SK-N-SH (cell line): ENCODE results near the gene STOML2. TPM values are rescaled to one million over a fixed set of nuclear protein-coding genes. Genes with fewer than 3 reads are reported as not detected.
A peak's percentile ranks its signal among the peaks of the same experiment; 100 is the strongest.

Experiments
- CTCF ChIA-PET: fragments of 300-600, 350-600 bp; formaldehyde crosslinking; extraction: SDS; loops from one replicate; lab custom pipeline; 2021; lab: Yijun Ruan, JAX
- POLR2A ChIA-PET: fragments of 350-600 bp; sonication (Branson Sonifier 250); formaldehyde crosslinking; extraction: SDS; loops from one replicate; lab custom pipeline; 2020; ENCODE audit warnings: antibody characterized with exemption, inconsistent platforms; lab: Yijun Ruan, JAX
- DNase-seq: peaks from one replicate; pipeline ENCODE4 v3.0.0; 2012
- H2AFZ ChIP-seq: fragments of 200-600 bp; sonication (generic); 2 replicates; pipeline ENCODE4 v1.8.1; 2016; ENCODE audit warnings: antibody characterized with exemption, mild to moderate bottlenecking, low read depth
- H3F3A ChIP-seq: fragments of 200-600 bp; sonication (generic); replicated peaks from 2 replicates; pipeline ENCODE3; 2016; ENCODE audit warnings: antibody characterized with exemption, mild to moderate bottlenecking; ENCODE audit not compliant: insufficient read depth
- H3K27ac ChIP-seq, 2 experiments: fragments of 200-500 bp in 1 of 2; fragments of 200-600 bp in 1 of 2; sonication (Bioruptor generic) in 1 of 2; sonication (generic), shearing (Covaris generic) in 1 of 2; 2 replicates each; pipeline versions ENCODE4 v1.5.1 to v1.6.1; 2014 to 2016; ENCODE audit warnings: low read depth in 2 of 2, inconsistent platforms in 1 of 2, low read length in 1 of 2, mild to moderate bottlenecking in 1 of 2, mixed read lengths in 1 of 2
- H3K27me3 ChIP-seq: fragments of 200-600 bp; sonication (generic), shearing (Covaris generic); 2 replicates; pipeline ENCODE4 v1.6.1; 2016; ENCODE audit warnings: mixed run types; ENCODE audit not compliant: insufficient read depth
- H3K36me3 ChIP-seq, 2 experiments: fragments of 200-500 bp in 1 of 2; fragments of 200-600 bp in 1 of 2; sonication (Bioruptor generic) in 1 of 2; sonication (generic) in 1 of 2; replicated peaks in 1 of 2; 2 replicates each; pipeline versions ENCODE3 to v1.5.1; 2014 to 2016; ENCODE audit warnings: low read length in 1 of 2, mild to moderate bottlenecking in 1 of 2; ENCODE audit not compliant: insufficient read depth in 2 of 2, control insufficient read depth in 1 of 2
- H3K4me1 ChIP-seq, 2 experiments: fragments of 200-500 bp in 1 of 2; fragments of 200-600 bp in 1 of 2; sonication (Bioruptor generic) in 1 of 2; sonication (generic), shearing (Covaris generic) in 1 of 2; 2 replicates each; pipeline versions ENCODE4 v1.5.1 to v1.6.1; 2014 to 2016; ENCODE audit warnings: low read depth in 1 of 2, low read length in 1 of 2, mixed run types in 1 of 2; ENCODE audit not compliant: insufficient read depth in 2 of 2, control insufficient read depth in 1 of 2
- H3K4me2 ChIP-seq: fragments of 200-600 bp; sonication (generic), shearing (Covaris generic); 2 replicates; pipeline ENCODE4 v1.6.1; 2017; ENCODE audit warnings: mixed run types
- H3K4me3 ChIP-seq, 2 experiments: fragments of 200-500 bp in 1 of 2; fragments of 200-600 bp in 1 of 2; sonication (Bioruptor generic) in 1 of 2; sonication (generic), shearing (Covaris generic) in 1 of 2; 2 replicates each; pipeline versions ENCODE4 v1.5.1 to v1.8.1; 2014 to 2016; ENCODE audit warnings: low read depth in 2 of 2, inconsistent platforms in 1 of 2, low read length in 1 of 2, mild to moderate bottlenecking in 1 of 2, mixed read lengths in 1 of 2, moderate library complexity in 1 of 2
- H3K79me2 ChIP-seq: fragments of 200-600 bp; sonication (generic); 2 replicates; pipeline ENCODE4 v1.8.1; 2017; ENCODE audit warnings: mild to moderate bottlenecking; ENCODE audit not compliant: insufficient read depth
- H3K9ac ChIP-seq: fragments of 200-600 bp; sonication (generic); 2 replicates; pipeline ENCODE4 v1.6.1; 2017; ENCODE audit warnings: mixed run types
- H3K9me2 ChIP-seq: fragments of 200-600 bp; sonication (generic); 2 replicates; pipeline ENCODE4 v1.6.1; 2017; ENCODE audit warnings: mixed run types
- H3K9me3 ChIP-seq: fragments of 200-600 bp; sonication (generic); 2 replicates; pipeline ENCODE4 v1.6.1; 2017; ENCODE audit warnings: mixed run types, mild to moderate bottlenecking, moderate library complexity
- H4K20me1 ChIP-seq: fragments of 200-600 bp; sonication (generic); 2 replicates; pipeline ENCODE4 v1.6.1; 2017; ENCODE audit warnings: mild to moderate bottlenecking, mixed run types; ENCODE audit not compliant: insufficient read depth
- CHD2 ChIP-seq: fragments of 150-350 bp; IDR thresholded peaks from 2 replicates; pipeline ENCODE4 v1.6.1; 2018; ENCODE audit warnings: low read length; ENCODE audit not compliant: partially characterized antibody
- ELF1 ChIP-seq: IDR thresholded peaks from 2 replicates; pipeline ENCODE4 v1.4.0; 2012
- EP300 ChIP-seq, 2 experiments: IDR thresholded peaks; 2 replicates each; pipeline versions ENCODE4 v1.4.0 to v1.6.1; 2012; ENCODE audit warnings: borderline replicate concordance in 1 of 2, low read depth in 1 of 2, low read length in 1 of 2
- EZH2phosphoT487 ChIP-seq: fragments of 200-600 bp; sonication (generic); IDR thresholded peaks from 2 replicates; pipeline ENCODE4 v1.6.1; 2017; ENCODE audit warnings: low read depth, mixed run types, mild to moderate bottlenecking, antibody characterized with exemption, moderate library complexity, borderline replicate concordance
- FOSL2 ChIP-seq: IDR thresholded peaks from 2 replicates; pipeline ENCODE4 v1.4.0; 2012; ENCODE audit warnings: low read depth, mild to moderate bottlenecking, moderate library complexity, borderline replicate concordance
- FOXM1 ChIP-seq: IDR thresholded peaks from 2 replicates; pipeline ENCODE4 v1.4.0; 2012; ENCODE audit warnings: low read depth, mild to moderate bottlenecking
- GATA2 ChIP-seq: sonication (generic); formaldehyde crosslinking; IDR thresholded peaks from 2 replicates; pipeline ENCODE4 v1.5.0; 2020; ENCODE audit warnings: mild to moderate bottlenecking, missing genetic modification reagents
- JUND ChIP-seq: IDR thresholded peaks from 2 replicates; pipeline ENCODE4 v1.4.0; 2012
- MEF2A ChIP-seq: IDR thresholded peaks from 2 replicates; pipeline ENCODE4 v1.4.0; 2012; ENCODE audit warnings: low read depth, borderline replicate concordance
- MXI1 ChIP-seq: IDR thresholded peaks from 2 replicates; pipeline ENCODE4 v1.6.1; 2012; ENCODE audit warnings: mild to moderate bottlenecking, low read depth, low read length, improper control_type of control experiment
- NFIC ChIP-seq: IDR thresholded peaks from 2 replicates; pipeline ENCODE4 v1.4.0; 2012; ENCODE audit warnings: borderline replicate concordance
- NRF1 ChIP-seq: IDR thresholded peaks from 2 replicates; pipeline ENCODE4 v1.6.1; 2012; ENCODE audit warnings: low read depth, mild to moderate bottlenecking, low read length
- POLR2AphosphoS5 ChIP-seq: IDR thresholded peaks from 2 replicates; pipeline ENCODE4 v1.6.1; 2012; ENCODE audit warnings: low read depth, low read length
- RCOR1 ChIP-seq: fragments of 150-350 bp; IDR thresholded peaks from 2 replicates; pipeline ENCODE4 v1.6.1; 2017; ENCODE audit warnings: antibody characterized with exemption, low read length
- REST ChIP-seq: IDR thresholded peaks from 2 replicates; pipeline ENCODE4 v1.6.1; 2012; ENCODE audit warnings: mild to moderate bottlenecking, low read depth, low read length, moderate library complexity
- RXRA ChIP-seq: IDR thresholded peaks from 2 replicates; pipeline ENCODE4 v1.4.0; 2012; ENCODE audit warnings: low read depth, mild to moderate bottlenecking, borderline replicate concordance
- SIN3A ChIP-seq: IDR thresholded peaks from 2 replicates; pipeline ENCODE4 v1.6.1; 2012; ENCODE audit warnings: low read depth, mild to moderate bottlenecking, low read length, moderate library complexity, borderline replicate concordance
- TAF1 ChIP-seq: IDR thresholded peaks from 2 replicates; pipeline ENCODE4 v1.6.1; 2012; ENCODE audit warnings: low read depth, mild to moderate bottlenecking, low read length, moderate library complexity, borderline replicate concordance
- USF1 ChIP-seq: IDR thresholded peaks from 2 replicates; pipeline ENCODE4 v1.4.0; 2012; ENCODE audit warnings: low read depth, borderline replicate concordance
- YY1 ChIP-seq: IDR thresholded peaks from 2 replicates; pipeline ENCODE4 v1.4.0; 2012; ENCODE audit warnings: low read depth, mild to moderate bottlenecking
- WGBS: methylation state at CpG from one replicate; pipeline ENCODE4 v1.1.6; 2017; ENCODE audit warnings: low lambda C conversion rate; 5-methylcytosine and 5-hydroxymethylcytosine counted together
- polyA plus RNA-seq, 3 experiments: library from polyadenylated mRNA; depleted of rRNA; stranded (reverse); fragments of >200 nt; gene quantifications; 2 replicates each; pipeline ENCODE4 v1.2.3, GENCODE V29; 2012
- TF ChIP-seq, protein P1 (sequence below): fragments of 150-350 bp; IDR thresholded peaks from 2 replicates; pipeline ENCODE4 v1.6.1; 2016; ENCODE audit warnings: mild to moderate bottlenecking, low read depth, low read length
- TF ChIP-seq, protein P2 (sequence below): IDR thresholded peaks from 2 replicates; pipeline ENCODE4 v1.4.0; 2012; ENCODE audit warnings: low read depth
- TF ChIP-seq, protein P3 (sequence below): fragments of 150-350 bp; IDR thresholded peaks from 2 replicates; pipeline ENCODE4 v1.6.1; 2017; ENCODE audit warnings: antibody characterized with exemption, low read length, low read depth, borderline replicate concordance

Gene STOML2, protein sequence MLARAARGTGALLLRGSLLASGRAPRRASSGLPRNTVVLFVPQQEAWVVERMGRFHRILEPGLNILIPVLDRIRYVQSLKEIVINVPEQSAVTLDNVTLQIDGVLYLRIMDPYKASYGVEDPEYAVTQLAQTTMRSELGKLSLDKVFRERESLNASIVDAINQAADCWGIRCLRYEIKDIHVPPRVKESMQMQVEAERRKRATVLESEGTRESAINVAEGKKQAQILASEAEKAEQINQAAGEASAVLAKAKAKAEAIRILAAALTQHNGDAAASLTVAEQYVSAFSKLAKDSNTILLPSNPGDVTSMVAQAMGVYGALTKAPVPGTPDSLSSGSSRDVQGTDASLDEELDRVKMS
- polyA plus RNA-seq (2012; rRNA removed) = 229 and 232 TPM in 2 replicates
- 165 and 201 TPM in 2 replicates for polyA plus RNA-seq (2012; cell fraction: cytosol; rRNA removed)
- 194 and 206 TPM in 2 replicates for polyA plus RNA-seq (2012; cell fraction: nucleus; rRNA removed)

GRCh38 chr9:35102769-35103659 lies at the start of gene STOML2:
TSS of gene STOML2 (minus strand) at chr9:35103131. CDS start at chr9:35103094, 37 bp downstream.
- Histone ChIP-seq H3K4me2 (peak within 1 kb of the TSS; percentile 93), H3F3A (peaks cover 21% of the 10 kb centered on the region), H2AFZ (peak within 1 kb of the TSS; percentile 81), H3K9me2 (no peaks in the 10 kb centered on the region), H3K4me1 (peaks cover 15 to 25% of the 10 kb centered on the region in 2 experiments; a peak in 3 of 4 replicates), H3K4me3 (peak within 1 kb of the TSS; percentile 75 to 84), H3K9ac (peak within 1 kb of the TSS; percentile 87), H3K36me3 (peaks cover 36 to 60% of the 10 kb centered on the region in 2 experiments), H3K79me2 (peaks cover 22% of the 10 kb centered on the region), H3K9me3 (no peaks in the 10 kb centered on the region), H3K27ac (peak within 1 kb of the TSS; percentile 86 to 94), H3K27me3 (no peaks in the 10 kb centered on the region), H4K20me1 (no peaks in the 10 kb centered on the region)
- DNase-seq = peak; percentile 96
- ChIA-PET CTCF (interaction anchor here (0.8 to 3.7 kb wide), 12 partner anchors 8 to 501 kb away, joined by 3 to 12 read pairs (median 4); partner anchors contain the start of gene ATOSB), POLR2A (interaction anchor here (0.6 to 4.0 kb wide), 5 partner anchors 9 to 31 kb away, joined by 4 to 35 read pairs (median 12); partner anchors contain the start of genes ATOSB, FANCG and VCP)
- 2% methylated on average over 35 of the region's 57 CpGs for WGBS
- TF ChIP-seq SIN3A = peak; percentile 92
- peak; percentile 90 for TF ChIP-seq MXI1
- TF ChIP-seq, protein P1, sequence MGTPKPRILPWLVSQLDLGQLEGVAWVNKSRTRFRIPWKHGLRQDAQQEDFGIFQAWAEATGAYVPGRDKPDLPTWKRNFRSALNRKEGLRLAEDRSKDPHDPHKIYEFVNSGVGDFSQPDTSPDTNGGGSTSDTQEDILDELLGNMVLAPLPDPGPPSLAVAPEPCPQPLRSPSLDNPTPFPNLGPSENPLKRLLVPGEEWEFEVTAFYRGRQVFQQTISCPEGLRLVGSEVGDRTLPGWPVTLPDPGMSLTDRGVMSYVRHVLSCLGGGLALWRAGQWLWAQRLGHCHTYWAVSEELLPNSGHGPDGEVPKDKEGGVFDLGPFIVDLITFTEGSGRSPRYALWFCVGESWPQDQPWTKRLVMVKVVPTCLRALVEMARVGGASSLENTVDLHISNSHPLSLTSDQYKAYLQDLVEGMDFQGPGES = peak; percentile 24; the same call in 1 of the 2 replicates
- TF ChIP-seq NRF1 = no peak
- no peak; a peak in 1 of 4 replicates for TF ChIP-seq EP300 (IDR thresholded peaks at IDR 0.05; ENCODE audit: borderline replicate concordance in 1 of 2, low read depth in 1 of 2, low read length in 1 of 2)
- no peak for TF ChIP-seq GATA2 (CRISPR knock-in tag)
- TF ChIP-seq FOXM1 = no peak
- peak; percentile 92 for TF ChIP-seq TAF1
- TF ChIP-seq JUND = peak; percentile 9; the same call in 1 of the 2 replicates
- TF ChIP-seq REST = no peak
- TF ChIP-seq, protein P2, sequence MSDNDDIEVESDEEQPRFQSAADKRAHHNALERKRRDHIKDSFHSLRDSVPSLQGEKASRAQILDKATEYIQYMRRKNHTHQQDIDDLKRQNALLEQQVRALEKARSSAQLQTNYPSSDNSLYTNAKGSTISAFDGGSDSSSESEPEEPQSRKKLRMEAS = peak; percentile 90; the same call in 1 of the 2 replicates
- TF ChIP-seq CHD2 = peak; percentile 75
- TF ChIP-seq RXRA = no peak
- TF ChIP-seq, protein P3, sequence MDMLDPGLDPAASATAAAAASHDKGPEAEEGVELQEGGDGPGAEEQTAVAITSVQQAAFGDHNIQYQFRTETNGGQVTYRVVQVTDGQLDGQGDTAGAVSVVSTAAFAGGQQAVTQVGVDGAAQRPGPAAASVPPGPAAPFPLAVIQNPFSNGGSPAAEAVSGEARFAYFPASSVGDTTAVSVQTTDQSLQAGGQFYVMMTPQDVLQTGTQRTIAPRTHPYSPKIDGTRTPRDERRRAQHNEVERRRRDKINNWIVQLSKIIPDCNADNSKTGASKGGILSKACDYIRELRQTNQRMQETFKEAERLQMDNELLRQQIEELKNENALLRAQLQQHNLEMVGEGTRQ = no peak
- no peak for TF ChIP-seq MEF2A
- TF ChIP-seq EZH2phosphoT487 = no peak
- no peak for TF ChIP-seq NFIC
- TF ChIP-seq POLR2AphosphoS5 = peak; percentile 74
- TF ChIP-seq FOSL2 = peak; percentile 31; the same call in 1 of the 2 replicates
- TF ChIP-seq RCOR1 = peak; percentile 20; the same call in 1 of the 2 replicates
- TF ChIP-seq YY1 = peak; percentile 61; the same call in 1 of the 2 replicates
- peak; percentile 72 for TF ChIP-seq ELF1
- TF ChIP-seq USF1 = peak; percentile 55
